Hematopoietic multipotent progenitor cell treated with erythropoietin and hydrocortisone succinate and interleukin-3 and kit ligand, for 4 days (in vitro differentiated cells): ENCODE data around the gene UGT1A6.

Source experiments
- DNase-seq: peaks from one replicate; pipeline ENCODE4 v3.0.0-alpha.2; 2015

Gene UGT1A6

GRCh38 chr2:233822101-233822771 lies 129.5 kb downstream of the UGT1A6 start:
- DNase-seq: no peak
